ENCODE results near the gene CEP85L. TPM values are rescaled to one million over a fixed set of nuclear protein-coding genes. Genes with fewer than 3 reads are reported as not detected.

CEP85L gene
- total RNA-seq, 1 donor from 2014 or later: 16.8 TPM

DNA sequence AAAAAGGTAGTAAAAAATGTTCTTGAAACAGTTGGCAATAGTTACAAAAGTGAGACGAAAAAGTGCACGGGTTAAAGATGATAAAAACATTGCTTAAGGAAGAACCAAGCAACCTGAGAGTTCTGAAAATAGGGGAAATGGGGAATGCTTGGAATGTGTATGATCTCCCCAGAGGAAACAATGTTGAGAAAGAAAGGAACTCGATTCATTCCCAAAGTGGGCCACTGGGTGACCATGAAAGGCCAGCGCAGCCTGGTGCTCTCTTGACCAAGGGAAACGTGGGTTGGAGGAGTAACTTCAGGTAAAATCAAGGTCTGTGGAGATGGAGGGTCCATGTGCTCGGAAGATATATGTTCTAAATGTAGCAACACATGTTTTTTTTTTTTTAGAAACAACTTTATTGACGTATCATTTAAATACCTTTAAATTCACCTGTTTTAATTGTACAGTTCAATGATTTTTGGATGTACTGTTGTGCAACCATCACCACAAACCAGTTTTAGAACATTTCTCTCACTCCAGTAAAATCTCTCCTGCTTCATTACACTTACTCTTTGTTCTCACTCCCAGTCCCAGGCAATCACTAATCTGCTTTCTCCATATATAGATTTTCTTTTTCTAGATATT lies 34.5 kb upstream of the CEP85L start:
- no peaks in the 10 kb centered on the region for H3K36me3 Mint-ChIP-seq (ENCODE audit: low read depth)
- no peaks in the 10 kb centered on the region for H3K9me3 Mint-ChIP-seq
- no peaks in the 10 kb centered on the region for H3K27me3 Mint-ChIP-seq (ENCODE audit: low read depth)
- H3K4me3 Mint-ChIP-seq: no peak overlapping the region
- H3K4me1 Mint-ChIP-seq: peaks cover 31% of the 10 kb centered on the region
- H3K27ac Mint-ChIP-seq (ENCODE audit: unreplicated experiment): peak overlapping the region; percentile 80
- DNase-seq (ENCODE audit: low read depth, low spot score): no peak
- TF ChIP-seq, protein P1, sequence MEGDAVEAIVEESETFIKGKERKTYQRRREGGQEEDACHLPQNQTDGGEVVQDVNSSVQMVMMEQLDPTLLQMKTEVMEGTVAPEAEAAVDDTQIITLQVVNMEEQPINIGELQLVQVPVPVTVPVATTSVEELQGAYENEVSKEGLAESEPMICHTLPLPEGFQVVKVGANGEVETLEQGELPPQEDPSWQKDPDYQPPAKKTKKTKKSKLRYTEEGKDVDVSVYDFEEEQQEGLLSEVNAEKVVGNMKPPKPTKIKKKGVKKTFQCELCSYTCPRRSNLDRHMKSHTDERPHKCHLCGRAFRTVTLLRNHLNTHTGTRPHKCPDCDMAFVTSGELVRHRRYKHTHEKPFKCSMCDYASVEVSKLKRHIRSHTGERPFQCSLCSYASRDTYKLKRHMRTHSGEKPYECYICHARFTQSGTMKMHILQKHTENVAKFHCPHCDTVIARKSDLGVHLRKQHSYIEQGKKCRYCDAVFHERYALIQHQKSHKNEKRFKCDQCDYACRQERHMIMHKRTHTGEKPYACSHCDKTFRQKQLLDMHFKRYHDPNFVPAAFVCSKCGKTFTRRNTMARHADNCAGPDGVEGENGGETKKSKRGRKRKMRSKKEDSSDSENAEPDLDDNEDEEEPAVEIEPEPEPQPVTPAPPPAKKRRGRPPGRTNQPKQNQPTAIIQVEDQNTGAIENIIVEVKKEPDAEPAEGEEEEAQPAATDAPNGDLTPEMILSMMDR (conservative IDR thresholded peaks at IDR 0.05): no peak

DNA sequence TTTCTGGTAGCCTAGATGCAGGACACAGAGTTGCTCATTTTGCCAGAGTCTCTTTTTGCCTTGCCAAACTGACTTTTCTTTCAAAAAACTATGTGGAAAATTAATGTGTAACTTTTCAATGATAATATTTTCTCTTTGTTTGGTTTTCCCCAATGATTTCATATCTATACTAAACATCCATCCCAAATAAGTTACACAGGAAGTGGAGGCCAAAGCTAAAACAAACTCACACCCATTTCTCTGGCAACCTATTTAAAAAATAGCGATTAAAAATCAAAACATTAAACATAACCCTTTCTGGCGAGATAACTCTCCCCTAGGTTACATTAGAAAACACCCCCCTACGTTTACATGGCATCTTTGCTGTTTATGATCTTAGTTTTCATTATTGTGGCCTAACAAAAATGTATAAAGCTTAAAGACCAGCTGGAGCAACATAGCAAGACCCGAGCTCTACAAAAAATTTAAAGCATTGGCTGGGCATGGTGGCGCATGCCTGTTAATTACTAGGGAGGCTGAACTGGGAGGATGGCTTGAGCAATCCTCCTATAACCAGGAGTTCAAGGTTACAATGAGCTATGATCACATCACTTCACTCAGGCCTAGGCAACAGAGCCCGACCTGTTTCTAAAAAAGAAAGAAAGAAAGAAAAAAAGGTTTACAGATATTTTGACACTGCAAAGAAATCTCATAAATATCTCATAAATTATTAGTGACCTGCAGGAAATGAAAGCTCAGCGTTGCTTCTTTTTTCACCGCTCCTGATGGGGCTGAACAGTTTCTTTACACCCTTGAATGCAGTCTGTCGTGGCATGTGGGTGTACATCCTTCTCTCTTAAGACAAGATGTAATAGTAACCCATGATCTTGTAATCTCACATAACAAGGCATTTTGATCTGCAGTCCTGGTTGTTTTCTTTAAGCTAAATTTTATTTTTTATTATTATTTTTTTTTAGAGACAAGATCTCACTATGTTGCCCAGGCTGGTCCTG lies 32.8 kb upstream of the CEP85L start:
- Mint-ChIP-seq H3K36me3 (ENCODE audit: low read depth) (no peaks in the 10 kb centered on the region), H3K9me3 (no peaks in the 10 kb centered on the region), H3K4me1 (peaks cover 43% of the 10 kb centered on the region), H3K27me3 (ENCODE audit: low read depth) (no peaks in the 10 kb centered on the region), H3K27ac (ENCODE audit: unreplicated experiment) (no peak overlapping the region), H3K4me3 (no peak overlapping the region)
- DNase-seq (ENCODE audit: low read depth, low spot score): no peak
- TF ChIP-seq, protein P1 (conservative IDR thresholded peaks at IDR 0.05): no peak

DNA sequence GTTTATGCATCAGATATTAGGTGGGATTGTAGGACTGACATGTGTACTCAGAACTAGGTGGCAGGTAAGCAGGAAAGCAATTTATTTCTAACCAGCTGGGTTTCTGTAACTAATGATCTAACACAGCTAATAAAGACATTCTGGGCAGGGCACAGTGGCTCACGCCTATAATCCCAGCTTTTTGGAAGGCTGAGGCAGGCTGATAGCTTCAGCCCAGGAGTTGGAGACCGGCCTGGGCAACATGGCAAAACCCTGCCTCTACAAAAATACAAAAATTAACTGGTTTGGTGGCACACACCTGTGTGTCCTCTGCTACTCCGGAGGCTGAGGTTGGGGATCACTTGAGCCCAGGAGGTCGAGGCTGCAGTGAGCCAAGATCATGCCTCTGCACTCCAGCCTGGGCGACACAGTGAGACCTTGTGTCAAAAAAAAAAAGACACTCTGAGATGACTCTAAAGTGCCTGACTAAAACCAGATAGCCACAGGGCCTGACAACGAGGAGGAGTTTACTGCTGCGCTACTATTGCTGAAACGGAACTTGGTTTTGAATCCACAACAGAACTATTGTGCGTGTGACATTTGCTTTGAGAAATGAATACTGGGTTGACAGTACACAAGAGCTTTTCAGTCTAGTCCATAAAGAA lies 29.2 kb upstream of the CEP85L start:
- TF ChIP-seq, protein P1 (conservative IDR thresholded peaks at IDR 0.05): no peak
- Mint-ChIP-seq H3K27ac (ENCODE audit: unreplicated experiment) (peak overlapping the region; percentile 29), H3K27me3 (ENCODE audit: low read depth) (no peaks in the 10 kb centered on the region), H3K36me3 (ENCODE audit: low read depth) (no peaks in the 10 kb centered on the region), H3K4me1 (peaks cover 29% of the 10 kb centered on the region), H3K9me3 (no peaks in the 10 kb centered on the region), H3K4me3 (peak overlapping the region; percentile 31)
- peak; percentile 20 for DNase-seq (ENCODE audit: low read depth, low spot score)

DNA sequence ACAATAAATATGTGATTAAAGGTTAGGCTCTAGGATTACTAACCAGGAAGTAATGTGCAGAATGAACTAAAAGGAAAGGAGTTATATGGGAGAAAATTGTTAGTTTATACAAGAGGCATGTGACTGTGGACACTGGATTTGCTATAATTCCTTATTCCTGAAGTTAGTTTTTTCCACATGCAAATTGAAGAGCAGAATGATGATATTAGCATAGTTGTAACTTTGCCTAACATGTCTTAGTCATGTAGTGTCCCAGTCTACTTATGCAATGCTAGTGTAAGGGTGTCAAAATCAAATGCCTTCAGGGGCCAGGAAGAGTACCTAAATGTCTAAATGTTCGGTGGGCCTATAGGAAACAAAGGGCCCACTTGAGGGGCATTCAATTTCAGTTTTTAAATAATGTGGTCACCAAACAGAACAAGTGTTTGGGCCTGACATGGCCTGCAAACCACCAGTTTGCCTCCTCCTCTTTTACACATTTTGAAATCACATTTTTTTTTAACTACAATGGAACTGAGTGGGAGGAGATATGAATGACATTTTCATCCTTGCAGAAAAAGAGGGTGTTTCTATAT lies 28.0 kb upstream of the CEP85L start:
- TF ChIP-seq, protein P1 (conservative IDR thresholded peaks at IDR 0.05): no peak
- Mint-ChIP-seq H3K27me3 (ENCODE audit: low read depth) (no peaks in the 10 kb centered on the region), H3K4me1 (peaks cover 28% of the 10 kb centered on the region)

DNA sequence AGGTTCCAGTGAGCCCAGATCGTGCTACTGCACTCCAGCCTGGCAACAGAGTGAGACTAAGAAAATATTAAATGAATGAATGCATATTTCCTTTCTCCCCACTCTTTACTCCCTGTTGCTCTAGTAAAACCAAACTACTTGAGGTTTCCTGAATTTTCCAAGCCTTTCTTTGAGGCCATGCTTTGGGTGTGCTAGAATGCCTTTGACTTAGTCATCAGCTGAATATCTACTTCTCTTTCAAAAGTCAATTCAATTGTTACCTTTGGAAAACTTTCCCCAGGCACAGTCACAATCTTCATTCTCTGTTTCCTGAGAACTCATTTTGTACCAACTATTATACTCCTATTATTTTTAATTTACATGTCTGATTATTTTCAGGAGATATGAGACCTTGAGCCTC lies 27.5 kb upstream of the CEP85L start:
- H3K27me3 Mint-ChIP-seq (ENCODE audit: low read depth): no peaks in the 10 kb centered on the region
- no peaks in the 10 kb centered on the region for H3K36me3 Mint-ChIP-seq (ENCODE audit: low read depth)
- H3K4me3 Mint-ChIP-seq: no peak overlapping the region
- TF ChIP-seq, protein P1 (conservative IDR thresholded peaks at IDR 0.05): no peak
- DNase-seq (ENCODE audit: low read depth, low spot score): no peak
- no peak overlapping the region for H3K27ac Mint-ChIP-seq (ENCODE audit: unreplicated experiment)
- H3K4me1 Mint-ChIP-seq: peaks cover 28% of the 10 kb centered on the region
- no peaks in the 10 kb centered on the region for H3K9me3 Mint-ChIP-seq

More for the DNA sequence above, 28.0 kb upstream of the CEP85L start:
- DNase-seq (ENCODE audit: low read depth, low spot score): no peak
- H3K9me3 Mint-ChIP-seq: no peaks in the 10 kb centered on the region
- H3K4me3 Mint-ChIP-seq: no peak overlapping the region
- H3K27ac Mint-ChIP-seq (ENCODE audit: unreplicated experiment): no peak overlapping the region
- no peaks in the 10 kb centered on the region for H3K36me3 Mint-ChIP-seq (ENCODE audit: low read depth)
